GM19463 (cell line): ENCODE measurements around the gene GCNT2.
"Not testable (repeated sequence)": the region's sequence is repeated elsewhere in the genome, so short reads cannot be mapped to it uniquely, and the experiment has no call there.

Experiments used
- ATAC-seq: cut with Tn5 transposase; IDR thresholded peaks from one replicate; pipeline ENCODE4 v1.9.1; 2021; ENCODE audit warnings: mild to moderate bottlenecking, moderate library complexity; ENCODE audit not compliant: unreplicated experiment

The GCNT2 gene

GRCh38 chr6:10599046-10599445 is 77.9 kb downstream of the GCNT2 start:
- no peak for ATAC-seq

GRCh38 chr6:10600681-10601080 is 79.5 kb downstream of the GCNT2 start:
- ATAC-seq, result not testable (repeated sequence)

- no peak for ATAC-seq
These were observed 82.1 kb downstream of the GCNT2 start for GRCh38 chr6:10603219-10603618.

- ATAC-seq, result no peak
These were observed 87.9 kb downstream of the GCNT2 start for GRCh38 chr6:10609038-10609437.

- no peak for ATAC-seq
These were observed 89.1 kb downstream of the GCNT2 start for GRCh38 chr6:10610289-10610688.

GRCh38 chr6:10612161-10612560 is 91.0 kb downstream of the GCNT2 start:
- ATAC-seq, result no peak

GRCh38 chr6:10613077-10613476 is 91.9 kb downstream of the GCNT2 start:
- no peak for ATAC-seq

GRCh38 chr6:10613723-10614122 is 92.6 kb downstream of the GCNT2 start:
- no peak for ATAC-seq

- no peak for ATAC-seq
These were observed 94.5 kb downstream of the GCNT2 start for GRCh38 chr6:10615675-10616074.

GRCh38 chr6:10616266-10616665 is 95.1 kb downstream of the GCNT2 start:
- ATAC-seq, result not testable (repeated sequence)

GRCh38 chr6:10617008-10617696 is 96.0 kb downstream of the GCNT2 start:
- no peak for ATAC-seq

- ATAC-seq, result no peak
These were observed 97.3 kb downstream of the GCNT2 start for GRCh38 chr6:10618409-10618808.

GRCh38 chr6:10621213-10621612 is 100.1 kb downstream of the GCNT2 start:
- ATAC-seq, result no peak

GRCh38 chr6:10621847-10622246 is 100.7 kb downstream of the GCNT2 start:
- no peak for ATAC-seq

GRCh38 chr6:10624836-10625235 is 103.7 kb downstream of the GCNT2 start:
- ATAC-seq, result no peak

GRCh38 chr6:10626154-10626741 is 105.1 kb downstream of the GCNT2 start:
- ATAC-seq, result no peak

- ATAC-seq, result no peak
These were observed 106.6 kb downstream of the GCNT2 start for GRCh38 chr6:10627800-10628199.

GRCh38 chr6:10630178-10630577 is 109.0 kb downstream of the GCNT2 start:
- ATAC-seq, result no peak

GRCh38 chr6:10633216-10633615 is 112.1 kb downstream of the GCNT2 start:
- ATAC-seq, result peak; percentile 100

GRCh38 chr6:10640412-10640811 is 119.3 kb downstream of the GCNT2 start:
- no peak for ATAC-seq

- no peak for ATAC-seq
These were observed 120.4 kb downstream of the GCNT2 start for GRCh38 chr6:10641528-10641927.

- peak; percentile 78 for ATAC-seq
These were observed 122.1 kb downstream of the GCNT2 start for GRCh38 chr6:10643201-10643651.

GRCh38 chr6:10644225-10644624 is 123.1 kb downstream of the GCNT2 start:
- no peak for ATAC-seq
